GM23338 (cell line): Measurements from ENCODE around the gene SYK. TPM values are rescaled to one million over a fixed set of nuclear protein-coding genes. Genes with fewer than 3 reads are reported as not detected.

Experiments
- ATAC-seq: fragments of 200-7000 bp; cut with Tn5 transposase; 3 replicates; pipeline ENCODE4 v1.9.1; 2020
- DNase-seq: peaks from one replicate; pipeline ENCODE4 v3.0.0-alpha.2; 2015; ENCODE audit warnings: low spot score
- H2AFZ ChIP-seq: fragments of 200-600 bp; sonication (generic); 2 replicates; pipeline ENCODE4 v1.8.0; 2016; ENCODE audit warnings: antibody characterized with exemption, mild to moderate bottlenecking, moderate library complexity
- H3F3A ChIP-seq: fragments of 200-600 bp; sonication (generic); replicated peaks from 2 replicates; pipeline ENCODE4 v1.8.0; 2017; ENCODE audit warnings: antibody characterized with exemption, mixed run types, low read depth
- H3K27ac ChIP-seq: fragments of 200-600 bp; sonication (generic); 2 replicates; pipeline ENCODE4 v1.6.1; 2016; ENCODE audit warnings: low read depth
- H3K27me3 ChIP-seq: fragments of 200-600 bp; sonication (generic); 2 replicates; pipeline ENCODE4 v1.8.0; 2016; ENCODE audit warnings: mild to moderate bottlenecking, mixed run types, moderate library complexity; ENCODE audit not compliant: insufficient read depth
- H3K36me3 ChIP-seq: fragments of 200-600 bp; sonication (generic); 2 replicates; pipeline ENCODE4 v1.8.0; 2016; ENCODE audit warnings: mild to moderate bottlenecking; ENCODE audit not compliant: insufficient read depth
- H3K4me1 ChIP-seq: fragments of 200-600 bp; sonication (generic); 2 replicates; pipeline ENCODE4 v1.8.0; 2016; ENCODE audit warnings: mild to moderate bottlenecking, moderate library complexity; ENCODE audit not compliant: insufficient read depth
- H3K4me2 ChIP-seq: fragments of 200-600 bp; sonication (generic); 2 replicates; pipeline ENCODE4 v1.7.1; 2017; ENCODE audit warnings: mixed run types
- H3K4me3 ChIP-seq: fragments of 200-600 bp; sonication (generic); 2 replicates; pipeline ENCODE4 v1.6.1; 2016; ENCODE audit warnings: mixed run types
- H3K79me2 ChIP-seq: fragments of 200-600 bp; sonication (generic); replicated peaks from 2 replicates; pipeline ENCODE4 v1.8.0; 2017; ENCODE audit warnings: mild to moderate bottlenecking; ENCODE audit not compliant: insufficient read depth
- H3K9me2 ChIP-seq: fragments of 200-600 bp; sonication (generic); 2 replicates; pipeline ENCODE4 v1.8.0; 2017; ENCODE audit not compliant: insufficient read depth
- H4K20me1 ChIP-seq: fragments of 200-600 bp; sonication (generic); replicated peaks from 2 replicates; pipeline ENCODE4 v1.8.0; 2017; ENCODE audit warnings: mild to moderate bottlenecking; ENCODE audit not compliant: insufficient read depth
- H3K27ac Mint-ChIP-seq: 2 replicates; pipeline ENCODE4 v1.8.0; 2020; ENCODE audit warnings: inconsistent platforms, mild to moderate bottlenecking, moderate library complexity, mixed read lengths
- H3K27me3 Mint-ChIP-seq: 3 replicates; pipeline ENCODE4 v1.8.0; 2022; ENCODE audit warnings: low read depth, mild to moderate bottlenecking, moderate library complexity, mixed read lengths, inconsistent platforms; ENCODE audit not compliant: insufficient read depth, poor library complexity
- H3K36me3 Mint-ChIP-seq: 3 replicates; pipeline ENCODE4 v1.8.0; 2021; ENCODE audit warnings: low read depth, mild to moderate bottlenecking, inconsistent platforms, moderate library complexity, mixed read lengths
- H3K4me1 Mint-ChIP-seq: 3 replicates; pipeline ENCODE4 v1.8.0; 2020; ENCODE audit warnings: mild to moderate bottlenecking, inconsistent platforms, mixed read lengths
- H3K4me3 Mint-ChIP-seq: 3 replicates; pipeline ENCODE4 v1.8.0; 2021; ENCODE audit warnings: moderate library complexity, mild to moderate bottlenecking, inconsistent platforms, mixed read lengths
- H3K9me3 Mint-ChIP-seq: 3 replicates; pipeline ENCODE4 v1.8.0; 2020; ENCODE audit warnings: moderate library complexity, mild to moderate bottlenecking, inconsistent platforms, mixed read lengths
- CREB1 ChIP-seq: fragments of 250-450 bp; sonication (Bioruptor Pico); IDR thresholded peaks from 2 replicates; pipeline ENCODE4 v1.5.0; 2020; ENCODE audit warnings: low read depth, mild to moderate bottlenecking, moderate library complexity
- ETS1 ChIP-seq: IDR thresholded peaks from 2 replicates; pipeline ENCODE4 v1.6.1; 2016; ENCODE audit warnings: antibody characterized with exemption
- EZH2 ChIP-seq: fragments of 200-600 bp; sonication (generic); IDR thresholded peaks from one replicate; pipeline ENCODE4 v1.8.0; 2017; ENCODE audit warnings: antibody characterized with exemption, mild to moderate bottlenecking, low read depth; ENCODE audit not compliant: unreplicated experiment
- EZH2phosphoT487 ChIP-seq: fragments of 200-600 bp; sonication (generic); IDR thresholded peaks from one replicate; pipeline ENCODE4 v1.8.1; 2018; ENCODE audit warnings: antibody characterized with exemption; ENCODE audit not compliant: unreplicated experiment
- JUNB ChIP-seq: IDR thresholded peaks from one replicate; pipeline ENCODE4 v1.6.1; 2016; ENCODE audit warnings: antibody characterized with exemption; ENCODE audit not compliant: unreplicated experiment
- NANOG ChIP-seq: IDR thresholded peaks from 2 replicates; pipeline ENCODE4 v1.6.1; 2016; ENCODE audit warnings: antibody characterized with exemption, borderline replicate concordance
- STAT1 ChIP-seq: IDR thresholded peaks from one replicate; pipeline ENCODE4 v1.6.1; 2016; ENCODE audit warnings: antibody characterized with exemption; ENCODE audit not compliant: unreplicated experiment
- polyA plus RNA-seq: library from polyadenylated mRNA; unstranded; fragments of >200 nt; fragmentation: Nextera tagmentation; extraction: Ambion mirVana; gene quantifications from 2 replicates; pipeline ENCODE4 v1.2.1, GENCODE V29; 2016
- total RNA-seq: library from RNA; depleted of rRNA; stranded (reverse); fragments of >200 nt; shearing (Covaris generic); gene quantifications from 2 replicates; pipeline ENCODE4 v1.2.3, GENCODE V29; 2014
- TF ChIP-seq, protein P1 (sequence below), 2 experiments: fragments of 200-600 bp in 1 of 2; sonication (generic) in 1 of 2; conservative IDR thresholded peaks; 2 replicates each; pipeline versions ENCODE4 v1.5.1 to v1.6.1; 2016 to 2017; ENCODE audit warnings: antibody characterized with exemption in 2 of 2, low read depth in 2 of 2, mild to moderate bottlenecking in 2 of 2, moderate library complexity in 1 of 2
- TF ChIP-seq, protein P2 (sequence below): IDR thresholded peaks from one replicate; pipeline ENCODE4 v1.6.1; 2018; ENCODE audit warnings: antibody characterized with exemption; ENCODE audit not compliant: unreplicated experiment

SYK gene
- total and polyA plus RNA-seq, 2 experiments from 2014 or later = 1.5 to 5.8 TPM

- Histone ChIP-seq H3F3A (no peaks in the 10 kb centered on the region), H4K20me1 (no peaks in the 10 kb centered on the region), H3K4me1 (no peaks in the 10 kb centered on the region), H3K27ac (no peak overlapping the region), H3K9me2 (no peaks in the 10 kb centered on the region), H2AFZ (no peak overlapping the region), H3K27me3 (no peaks in the 10 kb centered on the region), H3K79me2 (no peaks in the 10 kb centered on the region), H3K36me3 (no peaks in the 10 kb centered on the region), H3K4me2 (no peak overlapping the region), H3K4me3 (no peak overlapping the region)
- Mint-ChIP-seq H3K9me3 (no peaks in the 10 kb centered on the region), H3K4me1 (no peaks in the 10 kb centered on the region), H3K27me3 (peaks cover 4% of the 10 kb centered on the region), H3K27ac (no peak overlapping the region), H3K4me3 (no peak overlapping the region), H3K36me3 (no peaks in the 10 kb centered on the region)
- TF ChIP-seq, protein P1, sequence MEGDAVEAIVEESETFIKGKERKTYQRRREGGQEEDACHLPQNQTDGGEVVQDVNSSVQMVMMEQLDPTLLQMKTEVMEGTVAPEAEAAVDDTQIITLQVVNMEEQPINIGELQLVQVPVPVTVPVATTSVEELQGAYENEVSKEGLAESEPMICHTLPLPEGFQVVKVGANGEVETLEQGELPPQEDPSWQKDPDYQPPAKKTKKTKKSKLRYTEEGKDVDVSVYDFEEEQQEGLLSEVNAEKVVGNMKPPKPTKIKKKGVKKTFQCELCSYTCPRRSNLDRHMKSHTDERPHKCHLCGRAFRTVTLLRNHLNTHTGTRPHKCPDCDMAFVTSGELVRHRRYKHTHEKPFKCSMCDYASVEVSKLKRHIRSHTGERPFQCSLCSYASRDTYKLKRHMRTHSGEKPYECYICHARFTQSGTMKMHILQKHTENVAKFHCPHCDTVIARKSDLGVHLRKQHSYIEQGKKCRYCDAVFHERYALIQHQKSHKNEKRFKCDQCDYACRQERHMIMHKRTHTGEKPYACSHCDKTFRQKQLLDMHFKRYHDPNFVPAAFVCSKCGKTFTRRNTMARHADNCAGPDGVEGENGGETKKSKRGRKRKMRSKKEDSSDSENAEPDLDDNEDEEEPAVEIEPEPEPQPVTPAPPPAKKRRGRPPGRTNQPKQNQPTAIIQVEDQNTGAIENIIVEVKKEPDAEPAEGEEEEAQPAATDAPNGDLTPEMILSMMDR (conservative IDR thresholded peaks at IDR 0.05; ENCODE audit: low read depth in 2 of 2) = no peak
- TF ChIP-seq NANOG = no peak
- no peak for TF ChIP-seq JUNB
- TF ChIP-seq ETS1 = no peak
- no peak for TF ChIP-seq EZH2phosphoT487
- TF ChIP-seq CREB1 (CRISPR knock-in tag) = no peak
- TF ChIP-seq, protein P2, sequence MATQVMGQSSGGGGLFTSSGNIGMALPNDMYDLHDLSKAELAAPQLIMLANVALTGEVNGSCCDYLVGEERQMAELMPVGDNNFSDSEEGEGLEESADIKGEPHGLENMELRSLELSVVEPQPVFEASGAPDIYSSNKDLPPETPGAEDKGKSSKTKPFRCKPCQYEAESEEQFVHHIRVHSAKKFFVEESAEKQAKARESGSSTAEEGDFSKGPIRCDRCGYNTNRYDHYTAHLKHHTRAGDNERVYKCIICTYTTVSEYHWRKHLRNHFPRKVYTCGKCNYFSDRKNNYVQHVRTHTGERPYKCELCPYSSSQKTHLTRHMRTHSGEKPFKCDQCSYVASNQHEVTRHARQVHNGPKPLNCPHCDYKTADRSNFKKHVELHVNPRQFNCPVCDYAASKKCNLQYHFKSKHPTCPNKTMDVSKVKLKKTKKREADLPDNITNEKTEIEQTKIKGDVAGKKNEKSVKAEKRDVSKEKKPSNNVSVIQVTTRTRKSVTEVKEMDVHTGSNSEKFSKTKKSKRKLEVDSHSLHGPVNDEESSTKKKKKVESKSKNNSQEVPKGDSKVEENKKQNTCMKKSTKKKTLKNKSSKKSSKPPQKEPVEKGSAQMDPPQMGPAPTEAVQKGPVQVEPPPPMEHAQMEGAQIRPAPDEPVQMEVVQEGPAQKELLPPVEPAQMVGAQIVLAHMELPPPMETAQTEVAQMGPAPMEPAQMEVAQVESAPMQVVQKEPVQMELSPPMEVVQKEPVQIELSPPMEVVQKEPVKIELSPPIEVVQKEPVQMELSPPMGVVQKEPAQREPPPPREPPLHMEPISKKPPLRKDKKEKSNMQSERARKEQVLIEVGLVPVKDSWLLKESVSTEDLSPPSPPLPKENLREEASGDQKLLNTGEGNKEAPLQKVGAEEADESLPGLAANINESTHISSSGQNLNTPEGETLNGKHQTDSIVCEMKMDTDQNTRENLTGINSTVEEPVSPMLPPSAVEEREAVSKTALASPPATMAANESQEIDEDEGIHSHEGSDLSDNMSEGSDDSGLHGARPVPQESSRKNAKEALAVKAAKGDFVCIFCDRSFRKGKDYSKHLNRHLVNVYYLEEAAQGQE = no peak
- no peak for TF ChIP-seq STAT1
- no peak for TF ChIP-seq EZH2
- DNase-seq (no peak), ATAC-seq (no peak)
Measured at GRCh38 chr9:90855208-90855902, 53.7 kb downstream of the SYK start.
